Measurements from ENCODE around the gene SDSL. TPM values are rescaled to one million over a fixed set of nuclear protein-coding genes. Genes with fewer than 3 reads are reported as not detected.

Gene SDSL
- total RNA-seq, 1 donor from 2014 or later: 0.52 TPM

- no peaks in the 10 kb centered on the region for H3K9me3 ChIP-seq (ENCODE audit: control insufficient read depth in 3 of 3, low read length in 3 of 3)
- H3K36me3 ChIP-seq (ENCODE audit: control insufficient read depth in 3 of 3, insufficient read depth in 3 of 3, low read length in 3 of 3): no peaks in the 10 kb centered on the region
- no peak overlapping the region for H3K27ac ChIP-seq (ENCODE audit: low read depth, low read length)
- H3K9ac ChIP-seq (ENCODE audit: low read depth in 1 of 3, low read length in 3 of 3): no peak overlapping the region
- H3K27me3 ChIP-seq (ENCODE audit: control insufficient read depth in 3 of 3, insufficient read depth in 3 of 3, low read length in 3 of 3): peaks cover 0 to 3% (median 2%) of the 10 kb centered on the region in 3 donors
- H3K4me1 ChIP-seq (ENCODE audit: control insufficient read depth in 3 of 3, insufficient read depth in 3 of 3, low read length in 3 of 3): peaks cover 0 to 7% (median 3%) of the 10 kb centered on the region in 3 donors
- no peak overlapping the region for H3K4me3 ChIP-seq (ENCODE audit: low read length in 3 of 3)
These were observed 3.8 kb upstream of the SDSL start for GRCh38 chr12:113418213-113418879.

- Histone ChIP-seq H3K4me1 (ENCODE audit: control insufficient read depth in 3 of 3, insufficient read depth in 3 of 3, low read length in 3 of 3) (peaks cover 0 to 7% (median 3%) of the 10 kb centered on the region in 3 donors), H3K27me3 (ENCODE audit: control insufficient read depth in 3 of 3, insufficient read depth in 3 of 3, low read length in 3 of 3) (no peaks in the 10 kb centered on the region), H3K4me3 (ENCODE audit: low read length in 3 of 3) (no peak overlapping the region), H3K36me3 (ENCODE audit: control insufficient read depth in 3 of 3, insufficient read depth in 3 of 3, low read length in 3 of 3) (no peaks in the 10 kb centered on the region), H3K9ac (ENCODE audit: low read depth in 1 of 3, low read length in 3 of 3) (no peak overlapping the region), H3K9me3 (ENCODE audit: control insufficient read depth in 3 of 3, low read length in 3 of 3) (no peaks in the 10 kb centered on the region), H3K27ac (ENCODE audit: low read depth, low read length) (no peak overlapping the region)
These were observed 1.1 kb upstream of the SDSL start for GRCh38 chr12:113420996-113421595.

- H3K4me3 ChIP-seq (ENCODE audit: low read length in 3 of 3): peak overlapping the region; percentile 56 to 80 (median 73)
- H3K9me3 ChIP-seq (ENCODE audit: control insufficient read depth in 3 of 3, low read length in 3 of 3): no peaks in the 10 kb centered on the region
- peaks cover 0 to 7% (median 3%) of the 10 kb centered on the region in 3 donors for H3K4me1 ChIP-seq (ENCODE audit: control insufficient read depth in 3 of 3, insufficient read depth in 3 of 3, low read length in 3 of 3)
- H3K27me3 ChIP-seq (ENCODE audit: control insufficient read depth in 3 of 3, insufficient read depth in 3 of 3, low read length in 3 of 3): no peaks in the 10 kb centered on the region
- H3K27ac ChIP-seq (ENCODE audit: low read depth, low read length): peak overlapping the region; percentile 33
- H3K9ac ChIP-seq (ENCODE audit: low read depth in 1 of 3, low read length in 3 of 3): peak overlapping the region; percentile 45 to 72 (median 72)
- H3K36me3 ChIP-seq (ENCODE audit: control insufficient read depth in 3 of 3, insufficient read depth in 3 of 3, low read length in 3 of 3): no peaks in the 10 kb centered on the region
These were observed 898 bp downstream of the SDSL start for GRCh38 chr12:113422886-113423669.

GRCh38 chr12:113424456-113424855 lies 2.3 kb downstream of the SDSL start:
- peaks cover 0 to 7% (median 3%) of the 10 kb centered on the region in 3 donors for H3K4me1 ChIP-seq (ENCODE audit: control insufficient read depth in 3 of 3, insufficient read depth in 3 of 3, low read length in 3 of 3)
- H3K36me3 ChIP-seq (ENCODE audit: control insufficient read depth in 3 of 3, insufficient read depth in 3 of 3, low read length in 3 of 3): no peaks in the 10 kb centered on the region
- no peaks in the 10 kb centered on the region for H3K9me3 ChIP-seq (ENCODE audit: control insufficient read depth in 3 of 3, low read length in 3 of 3)
- peaks cover 0 to 4% (median 0%) of the 10 kb centered on the region in 3 donors for H3K27me3 ChIP-seq (ENCODE audit: control insufficient read depth in 3 of 3, insufficient read depth in 3 of 3, low read length in 3 of 3)
- no peak overlapping the region for H3K9ac ChIP-seq (ENCODE audit: low read depth in 1 of 3, low read length in 3 of 3)
- no peak overlapping the region for H3K27ac ChIP-seq (ENCODE audit: low read depth, low read length)
- H3K4me3 ChIP-seq (ENCODE audit: low read length in 3 of 3): no peak overlapping the region

- peaks cover 0 to 7% (median 3%) of the 10 kb centered on the region in 3 donors for H3K4me1 ChIP-seq (ENCODE audit: control insufficient read depth in 3 of 3, insufficient read depth in 3 of 3, low read length in 3 of 3)
- no peak overlapping the region for H3K27ac ChIP-seq (ENCODE audit: low read depth, low read length)
- no peaks in the 10 kb centered on the region for H3K36me3 ChIP-seq (ENCODE audit: control insufficient read depth in 3 of 3, insufficient read depth in 3 of 3, low read length in 3 of 3)
- H3K9ac ChIP-seq (ENCODE audit: low read depth in 1 of 3, low read length in 3 of 3): no peak overlapping the region
- no peaks in the 10 kb centered on the region for H3K9me3 ChIP-seq (ENCODE audit: control insufficient read depth in 3 of 3, low read length in 3 of 3)
- no peak overlapping the region for H3K4me3 ChIP-seq (ENCODE audit: low read length in 3 of 3)
- peaks cover 0 to 4% (median 0%) of the 10 kb centered on the region in 3 donors for H3K27me3 ChIP-seq (ENCODE audit: control insufficient read depth in 3 of 3, insufficient read depth in 3 of 3, low read length in 3 of 3)
These were observed 3.0 kb downstream of the SDSL start for GRCh38 chr12:113424915-113425823.

- no peak overlapping the region for H3K27ac ChIP-seq (ENCODE audit: low read depth, low read length)
- no peak overlapping the region for H3K9ac ChIP-seq (ENCODE audit: low read depth in 1 of 3, low read length in 3 of 3)
- H3K36me3 ChIP-seq (ENCODE audit: control insufficient read depth in 3 of 3, insufficient read depth in 3 of 3, low read length in 3 of 3): no peaks in the 10 kb centered on the region
- H3K4me3 ChIP-seq (ENCODE audit: low read length in 3 of 3): no peak overlapping the region
- H3K27me3 ChIP-seq (ENCODE audit: control insufficient read depth in 3 of 3, insufficient read depth in 3 of 3, low read length in 3 of 3): peaks cover 0 to 4% (median 0%) of the 10 kb centered on the region in 3 donors
- H3K9me3 ChIP-seq (ENCODE audit: control insufficient read depth in 3 of 3, low read length in 3 of 3): peaks cover 0 to 2% (median 0%) of the 10 kb centered on the region in 3 donors
- peaks cover 0 to 7% (median 3%) of the 10 kb centered on the region in 3 donors for H3K4me1 ChIP-seq (ENCODE audit: control insufficient read depth in 3 of 3, insufficient read depth in 3 of 3, low read length in 3 of 3)
These were observed 3.8 kb downstream of the SDSL start for GRCh38 chr12:113425960-113426453.

- H3K36me3 ChIP-seq (ENCODE audit: control insufficient read depth in 3 of 3, insufficient read depth in 3 of 3, low read length in 3 of 3): no peaks in the 10 kb centered on the region
These were observed 5.7 kb downstream of the SDSL start for GRCh38 chr12:113427882-113428281.

GRCh38 chr12:113428482-113428881 lies 6.3 kb downstream of the SDSL start:
- H3K4me1 ChIP-seq (ENCODE audit: control insufficient read depth in 3 of 3, insufficient read depth in 3 of 3, low read length in 3 of 3): no peaks in the 10 kb centered on the region
- H3K4me3 ChIP-seq (ENCODE audit: low read length in 3 of 3): no peak overlapping the region
- peaks cover 0 to 4% (median 0%) of the 10 kb centered on the region in 3 donors for H3K27me3 ChIP-seq (ENCODE audit: control insufficient read depth in 3 of 3, insufficient read depth in 3 of 3, low read length in 3 of 3)
- H3K9ac ChIP-seq (ENCODE audit: low read depth in 1 of 3, low read length in 3 of 3): no peak overlapping the region
- no peaks in the 10 kb centered on the region for H3K36me3 ChIP-seq (ENCODE audit: control insufficient read depth in 3 of 3, insufficient read depth in 3 of 3, low read length in 3 of 3)
- H3K27ac ChIP-seq (ENCODE audit: low read depth, low read length): no peak overlapping the region
- peaks cover 0 to 2% (median 0%) of the 10 kb centered on the region in 3 donors for H3K9me3 ChIP-seq (ENCODE audit: control insufficient read depth in 3 of 3, low read length in 3 of 3)

More at GRCh38 chr12:113427882-113428281, 5.7 kb downstream of the SDSL start:
- Histone ChIP-seq H3K9me3 (ENCODE audit: control insufficient read depth in 3 of 3, low read length in 3 of 3) (peaks cover 0 to 2% (median 0%) of the 10 kb centered on the region in 3 donors), H3K27me3 (ENCODE audit: control insufficient read depth in 3 of 3, insufficient read depth in 3 of 3, low read length in 3 of 3) (peaks cover 0 to 4% (median 0%) of the 10 kb centered on the region in 3 donors), H3K9ac (ENCODE audit: low read depth in 1 of 3, low read length in 3 of 3) (no peak overlapping the region), H3K27ac (ENCODE audit: low read depth, low read length) (no peak overlapping the region), H3K4me1 (ENCODE audit: control insufficient read depth in 3 of 3, insufficient read depth in 3 of 3, low read length in 3 of 3) (no peaks in the 10 kb centered on the region), H3K4me3 (ENCODE audit: low read length in 3 of 3) (no peak overlapping the region)

GRCh38 chr12:113432986-113433385 lies 10.8 kb downstream of the SDSL start:
- Histone ChIP-seq H3K9ac (ENCODE audit: low read depth in 1 of 3, low read length in 3 of 3) (no peak overlapping the region), H3K4me1 (ENCODE audit: control insufficient read depth in 3 of 3, insufficient read depth in 3 of 3, low read length in 3 of 3) (no peaks in the 10 kb centered on the region), H3K36me3 (ENCODE audit: control insufficient read depth in 3 of 3, insufficient read depth in 3 of 3, low read length in 3 of 3) (no peaks in the 10 kb centered on the region), H3K27me3 (ENCODE audit: control insufficient read depth in 3 of 3, insufficient read depth in 3 of 3, low read length in 3 of 3) (peaks cover 0 to 13% (median 2%) of the 10 kb centered on the region in 3 donors), H3K27ac (ENCODE audit: low read depth, low read length) (no peak overlapping the region), H3K9me3 (ENCODE audit: control insufficient read depth in 3 of 3, low read length in 3 of 3) (peaks cover 0 to 2% (median 0%) of the 10 kb centered on the region in 3 donors), H3K4me3 (ENCODE audit: low read length in 3 of 3) (no peak overlapping the region)

Measured in skeletal muscle tissue (tissue), 4 donors.